Neural cell (in vitro differentiated cells): ENCODE results near the gene SLK. TPM values are rescaled to one million over a fixed set of nuclear protein-coding genes. Genes with fewer than 3 reads are reported as not detected.

Experiments
- H2AFZ ChIP-seq: fragments of 200-600, 300-800 bp; sonication (generic), shearing (Covaris generic); 2 replicates; pipeline ENCODE4 v1.6.0; 2014; ENCODE audit warnings: low read depth, mild to moderate bottlenecking, antibody characterized with exemption, low read length, moderate library complexity
- H3F3A ChIP-seq: fragments of 200-600 bp; shearing (Covaris generic); 2 replicates; pipeline ENCODE4 v1.6.1; 2016; ENCODE audit warnings: mild to moderate bottlenecking, moderate library complexity, mixed read lengths, antibody characterized with exemption, low read length; ENCODE audit not compliant: insufficient read depth, poor library complexity, severe bottlenecking
- H3K27ac ChIP-seq: fragments of 200-600, 300-800 bp; sonication (generic), shearing (Covaris generic); 2 replicates; pipeline ENCODE4 v1.5.1; 2014; ENCODE audit warnings: mild to moderate bottlenecking, low read length, moderate library complexity
- H3K27me3 ChIP-seq: fragments of 300-800, 200-600 bp; sonication (generic), shearing (Covaris generic); 2 replicates; pipeline ENCODE4 v1.6.0; 2014; ENCODE audit warnings: mild to moderate bottlenecking, low read depth, low read length, moderate library complexity; ENCODE audit not compliant: insufficient read depth
- H3K36me3 ChIP-seq: fragments of 300-800, 200-600 bp; sonication (generic), shearing (Covaris generic); 2 replicates; pipeline ENCODE4 v1.5.1; 2014; ENCODE audit warnings: mild to moderate bottlenecking, antibody characterized with exemption, low read length, moderate library complexity; ENCODE audit not compliant: insufficient read depth
- H3K4me2 ChIP-seq: fragments of 300-800, 200-600 bp; sonication (generic), shearing (Covaris generic); 2 replicates; pipeline ENCODE4 v1.6.0; 2014; ENCODE audit warnings: mild to moderate bottlenecking, low read length
- H3K4me3 ChIP-seq: fragments of 300-800, 200-600 bp; sonication (generic), shearing (Covaris generic); 2 replicates; pipeline ENCODE4 v1.5.1; 2014; ENCODE audit warnings: mild to moderate bottlenecking, low read length, moderate library complexity
- H3K79me2 ChIP-seq: fragments of 200-600 bp; shearing (Covaris generic); replicated peaks from 2 replicates; pipeline ENCODE4 v1.6.0; 2014; ENCODE audit warnings: mild to moderate bottlenecking, low read length, moderate library complexity; ENCODE audit not compliant: insufficient read depth
- H3K9ac ChIP-seq: fragments of 300-800, 200-600 bp; sonication (generic), shearing (Covaris generic); 2 replicates; pipeline ENCODE4 v1.6.1; 2016; ENCODE audit warnings: mild to moderate bottlenecking, low read length, mixed read lengths
- H3K9me2 ChIP-seq: fragments of 200-600 bp; shearing (Covaris generic); 2 replicates; pipeline ENCODE4 v1.6.1; 2016; ENCODE audit warnings: mild to moderate bottlenecking, low read length, mixed read lengths; ENCODE audit not compliant: insufficient read depth
- H3K9me3 ChIP-seq: fragments of 200-600, 300-800 bp; sonication (generic), shearing (Covaris generic); 2 replicates; pipeline ENCODE4 v1.6.1; 2016; ENCODE audit warnings: mild to moderate bottlenecking, mixed run types, low read length, moderate library complexity, mixed read lengths
- H4K20me1 ChIP-seq: fragments of 200-600 bp; shearing (Covaris generic); 2 replicates; pipeline ENCODE4 v1.6.1; 2016; ENCODE audit warnings: mild to moderate bottlenecking, mixed run types; ENCODE audit not compliant: insufficient read depth
- EP300 ChIP-seq: fragments of 450-650 bp; conservative IDR thresholded peaks from 2 replicates; pipeline ENCODE4 v1.6.1; 2014; ENCODE audit warnings: antibody characterized with exemption, mild to moderate bottlenecking, moderate library complexity; ENCODE audit not compliant: poor library complexity, severe bottlenecking
- EZH2 ChIP-seq: fragments of 200-600, 300-800 bp; shearing (Covaris generic), sonication (generic); IDR thresholded peaks from 2 replicates; pipeline ENCODE4 v1.6.1; 2014; ENCODE audit warnings: antibody characterized with exemption, low read length, borderline replicate concordance, mild to moderate bottlenecking; ENCODE audit not compliant: insufficient read depth, poor library complexity, severe bottlenecking
- MXI1 ChIP-seq: fragments of 450-650 bp; conservative IDR thresholded peaks from 2 replicates; pipeline ENCODE4 v1.6.1; 2014; ENCODE audit warnings: antibody characterized with exemption, mild to moderate bottlenecking; ENCODE audit not compliant: poor library complexity, severe bottlenecking
- POLR2AphosphoS5 ChIP-seq: IDR thresholded peaks from 2 replicates; pipeline ENCODE4 v1.6.1; 2012
- RAD21 ChIP-seq: fragments of 450-650 bp; conservative IDR thresholded peaks from 2 replicates; pipeline ENCODE4 v1.6.1; 2014; ENCODE audit warnings: antibody characterized with exemption, mild to moderate bottlenecking, moderate library complexity
- REST ChIP-seq: IDR thresholded peaks from 2 replicates; pipeline ENCODE4 v1.6.1; 2012; ENCODE audit warnings: borderline replicate concordance
- SMC3 ChIP-seq: fragments of 450-650 bp; conservative IDR thresholded peaks from 2 replicates; pipeline ENCODE4 v1.6.1; 2014; ENCODE audit warnings: antibody characterized with exemption, mild to moderate bottlenecking, moderate library complexity; ENCODE audit not compliant: poor library complexity
- TAF1 ChIP-seq: IDR thresholded peaks from 2 replicates; pipeline ENCODE4 v1.6.1; 2012; ENCODE audit warnings: low read depth
- polyA plus RNA-seq: library from polyadenylated mRNA; depleted of rRNA; stranded (reverse); fragments of >200 nt; gene quantifications from 2 replicates; pipeline ENCODE4 v1.2.3, GENCODE V29; 2014
- TF ChIP-seq, protein P1 (sequence below): fragments of 450-650 bp; IDR thresholded peaks from 2 replicates; pipeline ENCODE4 v1.5.1; 2014; ENCODE audit warnings: antibody characterized with exemption, mild to moderate bottlenecking, moderate library complexity; ENCODE audit not compliant: poor library complexity, severe bottlenecking

SLK gene
- polyA plus RNA-seq, 1 donor from 2014 or later, result 23.7 TPM

DNA sequence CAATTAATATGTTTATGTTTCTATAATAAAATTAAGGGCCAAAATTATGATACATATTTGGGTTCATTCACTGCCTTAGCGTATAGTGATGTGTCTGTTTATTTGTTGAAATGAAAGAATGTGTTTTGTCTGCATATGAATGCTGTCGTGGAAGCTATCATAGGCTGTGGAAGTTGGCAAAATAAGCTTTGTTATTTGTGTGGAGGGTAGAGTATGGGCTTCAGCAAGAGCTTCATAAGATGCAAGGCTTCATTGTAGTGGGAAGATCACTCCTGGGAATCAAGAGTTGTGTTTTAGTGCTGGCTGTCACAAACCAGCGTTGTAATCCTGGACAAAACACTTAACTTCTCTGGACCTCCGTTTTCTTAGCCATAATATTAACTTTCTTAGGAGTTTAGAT lies 2.5 kb downstream of the SLK start:
- H2AFZ ChIP-seq, result no peak overlapping the region
- H4K20me1 ChIP-seq, result no peaks in the 10 kb centered on the region
- no peak overlapping the region for H3K9ac ChIP-seq
- H3K9me2 ChIP-seq, result no peaks in the 10 kb centered on the region
- H3K27ac ChIP-seq, result no peak overlapping the region
- peaks cover 25% of the 10 kb centered on the region for H3K79me2 ChIP-seq
- TF ChIP-seq REST (no peak), RAD21 (no peak), SMC3 (no peak), MXI1 (no peak), POLR2AphosphoS5 (no peak), TAF1 (no peak), EP300 (no peak), EZH2 (no peak)
- TF ChIP-seq, protein P1, sequence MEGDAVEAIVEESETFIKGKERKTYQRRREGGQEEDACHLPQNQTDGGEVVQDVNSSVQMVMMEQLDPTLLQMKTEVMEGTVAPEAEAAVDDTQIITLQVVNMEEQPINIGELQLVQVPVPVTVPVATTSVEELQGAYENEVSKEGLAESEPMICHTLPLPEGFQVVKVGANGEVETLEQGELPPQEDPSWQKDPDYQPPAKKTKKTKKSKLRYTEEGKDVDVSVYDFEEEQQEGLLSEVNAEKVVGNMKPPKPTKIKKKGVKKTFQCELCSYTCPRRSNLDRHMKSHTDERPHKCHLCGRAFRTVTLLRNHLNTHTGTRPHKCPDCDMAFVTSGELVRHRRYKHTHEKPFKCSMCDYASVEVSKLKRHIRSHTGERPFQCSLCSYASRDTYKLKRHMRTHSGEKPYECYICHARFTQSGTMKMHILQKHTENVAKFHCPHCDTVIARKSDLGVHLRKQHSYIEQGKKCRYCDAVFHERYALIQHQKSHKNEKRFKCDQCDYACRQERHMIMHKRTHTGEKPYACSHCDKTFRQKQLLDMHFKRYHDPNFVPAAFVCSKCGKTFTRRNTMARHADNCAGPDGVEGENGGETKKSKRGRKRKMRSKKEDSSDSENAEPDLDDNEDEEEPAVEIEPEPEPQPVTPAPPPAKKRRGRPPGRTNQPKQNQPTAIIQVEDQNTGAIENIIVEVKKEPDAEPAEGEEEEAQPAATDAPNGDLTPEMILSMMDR, result no peak
- no peaks in the 10 kb centered on the region for H3K36me3 ChIP-seq
- H3F3A ChIP-seq, result no peaks in the 10 kb centered on the region
- H3K27me3 ChIP-seq, result no peaks in the 10 kb centered on the region
- H3K4me3 ChIP-seq, result peak overlapping the region; percentile 90
- no peaks in the 10 kb centered on the region for H3K9me3 ChIP-seq
- peak overlapping the region; percentile 43 for H3K4me2 ChIP-seq

DNA sequence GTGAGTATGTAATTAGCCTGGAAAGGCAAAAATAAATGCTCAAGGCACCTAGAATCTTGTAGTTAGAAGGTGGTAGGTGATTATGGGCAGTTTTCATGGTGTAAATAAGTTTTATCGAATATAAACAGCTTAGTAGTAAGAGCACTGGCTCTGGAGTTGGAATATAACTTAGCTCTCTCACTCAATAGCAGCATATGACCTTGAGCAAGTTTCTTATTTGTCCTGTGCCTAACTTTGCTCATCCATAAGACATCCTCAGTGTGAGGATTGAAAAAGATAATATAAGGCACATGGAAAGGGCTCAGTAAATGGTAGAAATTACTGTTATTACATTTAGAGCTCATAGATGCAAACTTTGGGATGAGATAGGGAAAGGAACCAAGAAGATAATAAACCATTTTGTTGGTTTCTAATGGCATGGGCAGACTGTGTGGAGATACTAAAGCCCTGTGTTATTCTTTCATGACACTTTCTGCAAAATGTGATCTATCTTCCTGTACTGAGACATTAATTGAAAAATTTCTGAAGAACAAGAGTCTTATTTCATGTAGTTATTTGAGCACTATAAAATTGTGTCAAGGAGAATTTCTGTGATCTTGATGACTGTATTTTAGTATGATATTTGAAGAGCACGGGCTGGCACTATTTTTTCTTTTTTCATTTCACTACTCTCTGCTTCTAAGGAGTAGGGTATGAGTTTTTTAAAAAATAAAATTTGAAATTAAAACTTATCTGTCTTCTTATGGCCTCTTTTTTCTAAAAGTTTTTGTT lies 3.1 kb downstream of the SLK start:
- no peak for TF ChIP-seq EZH2
- no peak for TF ChIP-seq TAF1
- TF ChIP-seq POLR2AphosphoS5, result no peak
- TF ChIP-seq REST, result no peak
- no peak for TF ChIP-seq RAD21
- no peak for TF ChIP-seq MXI1
- TF ChIP-seq EP300, result no peak
- Histone ChIP-seq H3K9me3 (no peaks in the 10 kb centered on the region), H3K27ac (no peak overlapping the region), H3K27me3 (no peaks in the 10 kb centered on the region), H3K9me2 (no peaks in the 10 kb centered on the region), H3F3A (no peaks in the 10 kb centered on the region), H4K20me1 (no peaks in the 10 kb centered on the region), H3K9ac (no peak overlapping the region), H3K4me3 (peak overlapping the region; percentile 90), H3K79me2 (peaks cover 25% of the 10 kb centered on the region), H2AFZ (no peak overlapping the region), H3K4me2 (peak overlapping the region; percentile 43), H3K36me3 (no peaks in the 10 kb centered on the region)
